ENCODE results near the gene METTL14. TPM values are rescaled to one million over a fixed set of nuclear protein-coding genes. Genes with fewer than 3 reads are reported as not detected.
A peak's percentile ranks its signal among the peaks of the same experiment; 100 is the strongest.

METTL14 gene
- total RNA-seq, 1 donor from 2014 or later, result 29.4 TPM

GRCh38 chr4:118734491-118735205 is 49.5 kb downstream of the METTL14 start:
- no peak for ATAC-seq

DNA sequence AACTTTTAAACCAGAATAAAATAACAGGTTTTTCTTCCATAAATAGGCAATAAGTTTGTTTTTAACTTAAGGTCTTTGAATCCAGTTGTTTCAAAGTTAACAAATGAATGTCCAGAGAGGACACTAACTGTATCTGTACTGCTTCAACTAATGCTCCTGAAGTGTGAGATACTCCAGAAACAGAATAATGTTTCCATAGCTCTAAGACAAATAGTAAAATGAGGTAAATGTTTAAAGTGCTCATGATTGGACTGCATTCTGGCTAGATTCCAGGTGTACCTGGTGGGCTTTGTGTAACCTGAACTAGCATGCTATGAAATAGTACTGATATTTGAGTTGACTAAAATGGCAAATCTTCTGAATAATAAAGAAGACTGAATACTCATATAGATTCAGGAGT is 51.7 kb downstream of the METTL14 start:
- ATAC-seq, result no peak

- ATAC-seq, result no peak
Measured at GRCh38 chr4:118738090-118738489, 52.9 kb downstream of the METTL14 start.

- no peak for ATAC-seq
Measured at GRCh38 chr4:118739022-118739713, 54.0 kb downstream of the METTL14 start.

- no peak for ATAC-seq
Measured at GRCh38 chr4:118740869-118741268, 55.7 kb downstream of the METTL14 start.

GRCh38 chr4:118741301-118741855 is 56.2 kb downstream of the METTL14 start:
- ATAC-seq, result no peak

- no peak for ATAC-seq
Measured at GRCh38 chr4:118742050-118742449, 56.9 kb downstream of the METTL14 start.

GRCh38 chr4:118743867-118744266 is 58.7 kb downstream of the METTL14 start:
- ATAC-seq, result no peak

- ATAC-seq, result no peak
Measured at GRCh38 chr4:118745357-118745756, 60.2 kb downstream of the METTL14 start.

GRCh38 chr4:118746251-118746919 is 61.2 kb downstream of the METTL14 start:
- no peak for ATAC-seq

GRCh38 chr4:118749347-118749988 is 64.3 kb downstream of the METTL14 start:
- ATAC-seq, result no peak

- ATAC-seq, result no peak
Measured at GRCh38 chr4:118751629-118752323, 66.6 kb downstream of the METTL14 start.

DNA sequence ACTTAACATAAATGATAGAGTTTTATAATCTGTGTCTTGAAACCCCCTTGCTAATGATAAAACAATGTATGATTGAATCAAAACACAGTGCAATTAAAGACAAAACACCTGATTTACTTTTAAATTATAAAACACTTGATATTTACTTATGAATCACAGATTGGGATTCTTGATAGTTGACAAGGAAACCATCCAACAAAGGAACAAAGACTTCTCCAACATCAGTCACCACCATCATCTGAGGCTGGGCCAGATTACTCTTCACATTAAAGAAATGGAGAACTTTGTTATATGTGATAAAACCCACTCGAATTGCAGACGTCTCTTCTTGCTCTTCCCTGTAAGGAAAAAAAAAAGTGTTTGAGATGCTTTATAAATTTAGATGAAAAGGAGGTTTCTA is 67.4 kb downstream of the METTL14 start:
- ATAC-seq, result no peak

GRCh38 chr4:118753096-118753495 is 67.9 kb downstream of the METTL14 start:
- ATAC-seq, result no peak

DNA sequence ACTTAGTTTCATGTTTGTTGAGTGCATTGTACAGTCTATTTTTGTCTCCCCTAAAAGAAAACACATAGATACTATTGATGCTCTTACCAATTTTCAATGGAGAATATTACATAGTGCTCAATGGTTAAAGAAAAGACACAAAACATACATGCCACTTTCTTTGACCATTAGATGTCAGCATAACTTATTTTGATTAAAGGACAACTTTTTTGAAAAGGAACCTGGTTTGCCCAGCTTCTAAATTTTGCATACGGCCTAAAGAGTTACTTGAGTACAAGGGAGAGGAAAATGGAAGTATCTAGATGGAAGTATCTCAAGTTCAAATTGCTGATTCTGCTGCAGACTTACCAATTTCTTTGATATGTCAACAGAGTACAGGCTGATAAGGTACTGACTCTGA is 68.5 kb downstream of the METTL14 start:
- ATAC-seq, result no peak

DNA sequence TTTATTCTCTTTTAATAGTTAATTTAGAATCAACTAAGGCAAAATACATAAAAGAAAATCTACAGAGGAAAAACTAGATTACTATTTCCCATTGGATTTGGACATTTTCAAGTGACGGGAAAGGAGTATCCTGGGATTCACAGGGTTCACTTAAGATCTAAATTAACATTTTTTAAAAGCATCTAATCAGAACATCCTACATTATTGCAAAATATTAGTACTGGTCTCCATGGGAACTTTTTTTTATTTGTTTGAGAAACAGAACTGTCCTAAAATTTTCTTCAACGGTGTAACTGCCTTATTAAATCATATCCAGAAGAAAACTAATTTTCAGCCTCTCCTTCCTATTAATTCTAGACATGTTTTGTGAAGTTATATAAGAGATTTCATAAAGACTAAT is 69.7 kb downstream of the METTL14 start:
- ATAC-seq, result no peak

DNA sequence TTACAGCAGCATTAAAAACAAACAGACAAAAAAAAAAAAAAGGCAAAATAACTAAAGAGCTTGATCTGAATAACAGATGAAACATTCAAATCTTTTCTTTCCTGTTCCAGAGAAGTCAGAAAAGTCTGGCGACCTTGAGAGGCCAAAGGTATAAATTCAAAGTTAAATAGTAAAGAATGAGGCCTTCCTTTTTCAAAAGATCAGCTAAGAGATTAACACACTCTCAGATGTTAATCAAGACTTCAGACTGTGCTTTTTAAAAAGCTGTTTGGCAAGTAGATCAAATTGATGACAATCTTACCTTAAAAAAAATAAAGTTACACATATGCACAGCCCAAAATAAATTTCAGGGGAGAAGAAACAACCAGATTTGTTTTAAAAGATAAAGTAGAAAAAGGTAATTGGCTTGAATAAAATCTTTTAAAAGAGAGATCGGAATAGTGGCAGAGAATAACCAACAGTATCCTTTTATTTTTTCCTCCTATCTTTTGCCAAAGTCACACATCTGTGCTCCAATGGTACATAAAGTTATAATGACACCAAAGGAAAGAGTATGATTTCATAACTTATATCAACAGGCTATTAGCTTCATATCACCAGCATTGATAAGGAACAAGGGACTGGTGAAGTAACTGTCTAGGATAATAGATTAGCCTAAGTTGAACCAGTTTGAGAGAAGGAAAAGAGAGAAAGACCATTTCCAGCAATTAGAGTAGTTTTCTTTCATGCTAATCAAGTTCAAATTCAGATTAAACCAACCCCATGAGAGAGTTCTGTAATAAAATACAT is 70.4 kb downstream of the METTL14 start:
- ATAC-seq, result no peak

- ATAC-seq, result no peak
Measured at GRCh38 chr4:118756429-118756828, 71.2 kb downstream of the METTL14 start.

DNA sequence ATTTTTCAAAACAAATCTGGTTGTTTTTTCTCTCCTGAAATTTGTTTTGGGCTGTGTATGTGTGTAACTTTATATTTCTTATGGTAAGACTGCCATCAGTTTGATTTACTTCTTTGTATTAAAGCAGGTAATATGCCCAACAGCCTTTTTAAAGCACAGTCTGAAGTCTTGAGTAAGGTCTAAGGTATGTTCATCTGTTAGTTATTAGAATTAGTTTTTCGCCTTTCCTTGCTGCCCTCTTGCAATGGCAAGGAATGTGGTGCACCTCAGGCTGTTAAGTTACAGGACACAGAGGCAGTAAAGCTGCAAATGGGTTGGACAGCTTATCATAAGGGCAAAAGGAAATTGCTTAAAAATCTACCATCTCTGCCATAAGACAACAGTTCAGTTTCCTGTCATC is 71.8 kb downstream of the METTL14 start:
- no peak for ATAC-seq

DNA sequence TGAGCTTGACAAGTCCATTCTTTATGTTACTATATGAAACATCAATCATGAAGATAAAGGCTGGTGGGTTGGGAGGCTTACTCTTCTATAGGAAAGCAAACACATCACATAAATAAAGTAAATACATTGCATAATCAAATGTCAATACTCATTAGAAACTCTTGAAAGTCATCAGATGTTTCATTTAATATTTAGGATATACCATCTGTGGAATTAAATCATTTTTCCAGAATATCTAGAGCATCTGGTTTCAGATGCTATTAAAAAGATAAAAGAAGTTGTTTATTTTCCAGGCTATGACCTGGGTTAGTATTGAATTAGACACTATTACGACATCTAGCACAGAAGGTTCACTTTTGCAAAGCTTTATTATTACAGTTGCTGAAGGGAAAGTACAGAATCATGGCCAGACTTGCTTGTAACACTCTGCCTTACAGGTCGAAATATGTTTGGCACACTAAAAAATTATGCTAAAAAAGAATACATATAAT is 72.6 kb downstream of the METTL14 start:
- ATAC-seq, result peak; percentile 63

DNA sequence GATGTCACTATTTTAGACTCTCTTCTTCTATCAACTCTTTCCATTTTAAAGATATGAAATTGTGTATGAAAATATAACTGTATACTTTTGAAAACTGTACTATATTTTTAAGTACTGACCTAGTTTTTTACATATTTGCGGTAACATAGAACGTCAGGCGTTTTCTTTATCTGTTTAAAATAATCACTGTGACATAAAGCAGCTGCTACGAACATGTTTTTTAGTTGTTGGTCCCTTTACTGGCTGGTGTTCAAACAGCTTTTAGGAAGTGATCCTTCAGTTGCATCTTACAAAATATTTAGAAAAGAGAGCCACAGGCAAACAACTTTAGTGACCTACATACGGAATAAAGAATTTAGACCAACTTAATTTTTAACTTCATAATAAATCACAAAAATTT is 73.1 kb downstream of the METTL14 start:
- ATAC-seq, result no peak

Data from esophagus mucosa (tissue), 1 donor.